Colonic mucosa (tissue), 4 donors: ENCODE data around the gene TCF4. TPM values are rescaled to one million over a fixed set of nuclear protein-coding genes. Genes with fewer than 3 reads are reported as not detected.

ENCODE experiments used
- DNase-seq: peaks from one replicate; pipeline ENCODE4 v3.0.0-alpha.2; 2020
- H3K27ac ChIP-seq: fragments of 200-600 bp; one replicate; pipeline ENCODE4 v1.8.0; 2021
- H3K27me3 ChIP-seq: fragments of 200-600 bp; one replicate; pipeline ENCODE4 v1.8.0; 2021
- H3K36me3 ChIP-seq: fragments of 200-600 bp; one replicate; pipeline ENCODE4 v1.8.0; 2021
- H3K4me1 ChIP-seq: fragments of 200-600 bp; one replicate; pipeline ENCODE4 v1.8.0; 2021; ENCODE audit warnings: mild to moderate bottlenecking
- H3K4me3 ChIP-seq: fragments of 200-600 bp; one replicate; pipeline ENCODE4 v1.8.0; 2021
- H3K9ac ChIP-seq, 2 donors: one replicate each; pipeline ENCODE4 v1.7.0; 2013; ENCODE audit warnings: control low read depth in 2 of 2, low read depth in 2 of 2, low read length in 2 of 2
- H3K9me3 ChIP-seq: fragments of 200-600 bp; one replicate; pipeline ENCODE4 v1.8.0; 2021
- intact Hi-C: fragments of 100-400 bp; cut with DNase I; formaldehyde crosslinking; loops from one replicate; pipeline ENCODE4 v1.14.1; 2022
- total RNA-seq, 2 donors: library from RNA; stranded (reverse); fragmentation: NEBNext Ultra II Directional in 1 of 2; extraction: Animal tissue kit (Norgen Biotek cat#: 25700) in 1 of 2; gene quantifications; one replicate each; pipeline ENCODE4 v1.2.1, GENCODE V29; 2021
- TF ChIP-seq, protein P1 (sequence below): fragments of 200-600 bp; IDR thresholded peaks from one replicate; pipeline ENCODE4 v1.8.0; 2022; ENCODE audit warnings: antibody characterized with exemption, mild to moderate bottlenecking
- donor health status: healthy.
- donor health status: DM: no; HTN: no; CAD: no.
- donor health status: DM: no; HTN: no; CAD: no.

Gene TCF4
- total RNA-seq, 2 donors from 2014 or later, result 9.8 to 29.0 TPM

DNA sequence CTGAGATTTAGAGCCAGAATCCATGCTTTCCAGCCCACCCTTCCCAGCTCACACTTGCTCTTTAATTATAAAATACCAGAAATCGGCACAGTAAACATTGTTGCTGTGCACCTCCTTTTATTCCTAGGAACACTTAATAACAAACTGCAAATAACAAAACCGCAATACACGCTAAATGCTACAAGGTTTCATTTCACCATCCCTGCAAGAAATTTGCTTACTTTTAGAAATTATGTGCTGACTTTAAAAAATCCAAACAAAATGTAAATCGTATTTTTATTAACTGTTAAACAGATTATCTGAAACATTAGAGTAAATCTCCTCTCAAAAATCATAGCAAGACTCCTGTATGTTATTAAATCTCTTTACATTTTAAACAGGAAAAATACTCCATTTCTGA, 79.3 kb downstream of the TCF4 start:
- no peak overlapping the region for H3K4me3 ChIP-seq
- no peaks in the 10 kb centered on the region for H3K9me3 ChIP-seq
- H3K36me3 ChIP-seq, result no peaks in the 10 kb centered on the region
- H3K27me3 ChIP-seq, result no peaks in the 10 kb centered on the region
- intact Hi-C loops, result no loop called here
- H3K27ac ChIP-seq, result no peak overlapping the region
- DNase-seq, result no peak
- H3K4me1 ChIP-seq, result no peaks in the 10 kb centered on the region
- H3K9ac ChIP-seq, result no peak overlapping the region
- TF ChIP-seq, protein P1, sequence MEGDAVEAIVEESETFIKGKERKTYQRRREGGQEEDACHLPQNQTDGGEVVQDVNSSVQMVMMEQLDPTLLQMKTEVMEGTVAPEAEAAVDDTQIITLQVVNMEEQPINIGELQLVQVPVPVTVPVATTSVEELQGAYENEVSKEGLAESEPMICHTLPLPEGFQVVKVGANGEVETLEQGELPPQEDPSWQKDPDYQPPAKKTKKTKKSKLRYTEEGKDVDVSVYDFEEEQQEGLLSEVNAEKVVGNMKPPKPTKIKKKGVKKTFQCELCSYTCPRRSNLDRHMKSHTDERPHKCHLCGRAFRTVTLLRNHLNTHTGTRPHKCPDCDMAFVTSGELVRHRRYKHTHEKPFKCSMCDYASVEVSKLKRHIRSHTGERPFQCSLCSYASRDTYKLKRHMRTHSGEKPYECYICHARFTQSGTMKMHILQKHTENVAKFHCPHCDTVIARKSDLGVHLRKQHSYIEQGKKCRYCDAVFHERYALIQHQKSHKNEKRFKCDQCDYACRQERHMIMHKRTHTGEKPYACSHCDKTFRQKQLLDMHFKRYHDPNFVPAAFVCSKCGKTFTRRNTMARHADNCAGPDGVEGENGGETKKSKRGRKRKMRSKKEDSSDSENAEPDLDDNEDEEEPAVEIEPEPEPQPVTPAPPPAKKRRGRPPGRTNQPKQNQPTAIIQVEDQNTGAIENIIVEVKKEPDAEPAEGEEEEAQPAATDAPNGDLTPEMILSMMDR, result no peak

DNA sequence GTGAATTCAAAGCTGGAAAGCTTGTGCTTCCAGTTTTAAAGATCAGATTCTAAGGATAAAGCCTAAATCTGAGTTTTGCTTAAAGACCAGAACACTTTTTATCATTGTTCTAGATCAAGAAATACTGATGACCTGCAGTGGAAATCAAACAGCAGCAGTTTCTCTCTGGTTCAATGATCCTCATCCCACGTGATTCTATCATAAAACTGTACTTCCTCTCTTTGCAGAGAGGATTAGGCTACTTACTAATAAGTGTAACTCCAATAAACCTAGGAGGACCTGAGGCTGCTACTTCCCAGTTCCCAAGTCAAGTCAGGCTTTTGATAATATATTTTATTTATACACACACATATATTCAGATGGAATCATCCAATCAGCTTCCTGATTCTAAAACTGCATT, 81.9 kb downstream of the TCF4 start:
- TF ChIP-seq, protein P1, result no peak
- no peak for DNase-seq
- H3K9ac ChIP-seq, result no peak overlapping the region
- no peak overlapping the region for H3K27ac ChIP-seq
- H3K27me3 ChIP-seq, result no peaks in the 10 kb centered on the region
- H3K4me3 ChIP-seq, result no peak overlapping the region
- H3K36me3 ChIP-seq, result no peaks in the 10 kb centered on the region
- intact Hi-C loops, result no loop called here
- no peaks in the 10 kb centered on the region for H3K9me3 ChIP-seq
- no peaks in the 10 kb centered on the region for H3K4me1 ChIP-seq

DNA sequence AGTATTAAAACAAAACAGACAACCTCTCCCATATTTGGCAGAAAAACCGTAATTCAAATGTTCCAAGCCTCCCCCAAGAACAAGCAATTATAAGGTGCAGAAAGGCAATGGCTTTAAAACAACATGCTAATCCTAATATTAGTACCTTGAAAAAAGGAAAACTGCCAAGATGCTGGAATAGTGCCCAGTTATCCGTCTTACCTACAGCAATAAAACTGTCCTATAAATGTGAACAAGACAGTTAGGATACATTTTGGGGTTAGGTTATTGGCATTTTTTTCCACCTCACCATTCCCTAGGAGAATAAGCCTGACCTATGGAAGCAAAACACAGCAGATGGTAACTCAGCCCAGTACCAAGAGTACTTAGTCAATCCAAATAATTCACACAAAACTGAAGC, 83.2 kb downstream of the TCF4 start:
- Histone ChIP-seq H3K36me3 (no peaks in the 10 kb centered on the region), H3K9me3 (no peaks in the 10 kb centered on the region), H3K4me3 (no peak overlapping the region), H3K4me1 (no peaks in the 10 kb centered on the region), H3K27me3 (no peaks in the 10 kb centered on the region), H3K27ac (no peak overlapping the region), H3K9ac (no peak overlapping the region)
- intact Hi-C loops, result no loop called here
- TF ChIP-seq, protein P1, result no peak
- DNase-seq, result no peak

DNA sequence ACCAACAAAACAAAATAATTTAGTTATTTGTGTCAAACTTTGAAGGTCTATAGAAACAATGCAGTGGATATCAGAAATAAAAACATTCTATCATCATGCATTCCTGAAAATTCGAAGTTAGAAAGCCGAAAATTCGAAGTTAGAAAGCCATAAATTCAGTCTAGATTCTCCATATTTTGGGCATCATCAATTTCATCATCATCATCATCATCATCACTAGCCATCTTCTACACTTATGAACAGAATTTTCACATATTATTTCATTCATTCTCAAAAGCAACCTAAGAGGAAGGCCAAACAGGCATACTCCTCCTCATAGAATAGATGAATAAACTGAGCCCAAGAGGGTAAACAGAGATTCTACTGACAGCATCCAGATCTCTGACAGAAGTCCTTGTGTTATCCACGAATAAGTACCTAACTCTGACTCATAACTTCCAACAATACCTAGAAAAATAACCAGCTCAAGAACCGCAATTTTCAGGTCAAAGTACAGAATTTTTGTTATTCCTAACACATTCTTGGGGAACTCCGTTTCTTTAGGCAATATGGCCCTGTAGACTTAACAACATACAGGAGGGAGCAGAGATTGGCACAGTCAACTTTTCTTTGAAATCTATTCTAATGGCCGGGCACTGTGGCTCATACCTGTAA, 84.7 kb downstream of the TCF4 start:
- H3K36me3 ChIP-seq, result no peaks in the 10 kb centered on the region
- no peaks in the 10 kb centered on the region for H3K4me1 ChIP-seq
- H3K9ac ChIP-seq, result no peak overlapping the region
- intact Hi-C loops, result no loop called here
- no peak overlapping the region for H3K27ac ChIP-seq
- H3K9me3 ChIP-seq, result no peaks in the 10 kb centered on the region
- DNase-seq, result no peak
- H3K27me3 ChIP-seq, result no peaks in the 10 kb centered on the region
- TF ChIP-seq, protein P1, result no peak
- no peak overlapping the region for H3K4me3 ChIP-seq

DNA sequence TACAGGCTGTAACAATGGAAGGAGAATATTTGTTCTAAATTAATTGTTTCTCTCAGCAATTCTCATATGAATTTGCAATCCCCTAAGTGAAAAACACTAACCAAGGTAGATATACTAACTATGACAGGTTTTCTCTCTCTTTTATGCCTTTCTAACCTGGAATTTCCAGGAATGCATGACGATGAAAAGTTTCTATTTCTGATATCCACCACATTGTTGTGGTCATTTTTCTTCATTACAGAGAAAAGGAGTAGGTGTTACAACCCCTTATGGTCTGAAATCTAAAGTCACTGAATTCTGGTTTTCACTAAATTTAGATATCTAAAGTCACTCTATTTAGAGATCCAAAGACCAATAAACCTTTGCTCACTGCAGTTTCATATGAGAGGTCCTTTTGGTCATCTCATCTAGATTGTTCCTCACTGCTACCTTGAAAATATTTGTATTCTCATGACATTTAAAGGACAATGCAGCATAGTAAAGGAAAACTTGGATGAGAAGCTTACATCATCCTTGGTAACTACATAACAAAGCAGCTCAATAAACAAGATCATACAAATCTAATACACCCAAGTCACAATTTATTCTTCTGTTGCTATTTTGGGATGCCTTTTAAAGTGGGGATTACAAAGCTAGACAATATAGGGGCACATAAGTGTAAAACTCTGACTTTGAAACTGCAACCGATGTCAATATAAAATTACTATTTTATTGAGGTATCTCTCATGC, 85.8 kb downstream of the TCF4 start:
- no peaks in the 10 kb centered on the region for H3K4me1 ChIP-seq
- DNase-seq, result no peak
- intact Hi-C loops, result no loop called here
- TF ChIP-seq, protein P1, result no peak
- no peaks in the 10 kb centered on the region for H3K9me3 ChIP-seq
- H3K4me3 ChIP-seq, result no peak overlapping the region
- no peak overlapping the region for H3K27ac ChIP-seq
- no peaks in the 10 kb centered on the region for H3K27me3 ChIP-seq
- H3K36me3 ChIP-seq, result no peaks in the 10 kb centered on the region
- no peak overlapping the region for H3K9ac ChIP-seq
